Neural crest cell (in vitro differentiated cells): Measurements from ENCODE around the gene PPP4R4. TPM values are rescaled to one million over a fixed set of nuclear protein-coding genes. Genes with fewer than 3 reads are reported as not detected.
"Not testable (repeated sequence)": the region's sequence is repeated elsewhere in the genome, so short reads cannot be mapped to it uniquely, and the experiment has no call there.

Experiments
- DNase-seq: peaks from one replicate; pipeline ENCODE4 v3.0.0; 2021; ENCODE audit warnings: low read depth, mixed read lengths, low spot score
- H3K27ac Mint-ChIP-seq: one replicate; pipeline ENCODE4 v1.8.0; 2021; ENCODE audit warnings: mild to moderate bottlenecking, mixed read lengths; ENCODE audit not compliant: unreplicated experiment
- H3K27me3 Mint-ChIP-seq: 2 replicates; pipeline ENCODE4 v1.8.0; 2021; ENCODE audit warnings: low read depth, mild to moderate bottlenecking, mixed read lengths
- H3K36me3 Mint-ChIP-seq: 2 replicates; pipeline ENCODE4 v1.8.0; 2021; ENCODE audit warnings: low read depth, mild to moderate bottlenecking, mixed read lengths
- H3K4me1 Mint-ChIP-seq: 2 replicates; pipeline ENCODE4 v1.8.0; 2021; ENCODE audit warnings: mixed read lengths
- H3K4me3 Mint-ChIP-seq: one replicate; pipeline ENCODE4 v1.8.0; 2021; ENCODE audit warnings: mild to moderate bottlenecking, mixed read lengths
- H3K9me3 Mint-ChIP-seq: 2 replicates; pipeline ENCODE4 v1.8.0; 2021; ENCODE audit warnings: mixed read lengths
- CTCF ChIP-seq: fragments of 200-600 bp; sonication (generic); conservative IDR thresholded peaks from 2 replicates; pipeline ENCODE4 v1.5.0; 2021; ENCODE audit warnings: antibody characterized with exemption, mild to moderate bottlenecking
- total RNA-seq: library from RNA; stranded (reverse); gene quantifications from 2 replicates; pipeline ENCODE4 v1.2.1, GENCODE V29; 2021

Gene PPP4R4
- total RNA-seq, 1 donor from 2014 or later = 1.6 TPM

- Mint-ChIP-seq H3K9me3 (no peaks in the 10 kb centered on the region), H3K36me3 (no peaks in the 10 kb centered on the region), H3K27ac (no peak overlapping the region), H3K27me3 (peaks cover 25% of the 10 kb centered on the region), H3K4me1 (peaks cover 7% of the 10 kb centered on the region), H3K4me3 (no peak overlapping the region)
- no peak for DNase-seq
- TF ChIP-seq CTCF = no peak
These were observed 28.1 kb upstream of the PPP4R4 start for GRCh38 chr14:94145902-94146527.

DNA sequence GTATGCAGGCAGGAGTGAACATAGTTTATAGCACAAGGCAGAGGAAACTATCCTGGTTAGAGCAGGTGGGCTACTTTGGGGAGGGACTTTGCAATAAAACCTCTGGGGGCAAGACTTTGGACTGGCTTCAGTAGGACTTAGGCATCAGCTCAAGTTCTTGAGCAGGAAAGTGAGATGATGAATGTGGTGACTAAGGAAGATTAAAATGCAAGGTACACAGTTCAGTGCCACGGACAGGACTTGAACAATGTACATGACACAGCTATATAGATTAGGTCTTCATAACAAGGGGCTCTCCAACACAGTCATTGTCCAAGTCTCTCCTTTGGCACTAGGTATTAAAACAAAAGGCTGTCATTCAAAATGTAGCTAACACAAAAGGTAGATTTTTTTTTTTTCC is 21.4 kb upstream of the PPP4R4 start:
- no peak for DNase-seq
- Mint-ChIP-seq H3K27me3 (peaks cover 37% of the 10 kb centered on the region), H3K4me1 (peaks cover 3% of the 10 kb centered on the region), H3K36me3 (no peaks in the 10 kb centered on the region), H3K9me3 (peaks cover 6% of the 10 kb centered on the region), H3K4me3 (no peak overlapping the region), H3K27ac (no peak overlapping the region)
- no peak for TF ChIP-seq CTCF

DNA sequence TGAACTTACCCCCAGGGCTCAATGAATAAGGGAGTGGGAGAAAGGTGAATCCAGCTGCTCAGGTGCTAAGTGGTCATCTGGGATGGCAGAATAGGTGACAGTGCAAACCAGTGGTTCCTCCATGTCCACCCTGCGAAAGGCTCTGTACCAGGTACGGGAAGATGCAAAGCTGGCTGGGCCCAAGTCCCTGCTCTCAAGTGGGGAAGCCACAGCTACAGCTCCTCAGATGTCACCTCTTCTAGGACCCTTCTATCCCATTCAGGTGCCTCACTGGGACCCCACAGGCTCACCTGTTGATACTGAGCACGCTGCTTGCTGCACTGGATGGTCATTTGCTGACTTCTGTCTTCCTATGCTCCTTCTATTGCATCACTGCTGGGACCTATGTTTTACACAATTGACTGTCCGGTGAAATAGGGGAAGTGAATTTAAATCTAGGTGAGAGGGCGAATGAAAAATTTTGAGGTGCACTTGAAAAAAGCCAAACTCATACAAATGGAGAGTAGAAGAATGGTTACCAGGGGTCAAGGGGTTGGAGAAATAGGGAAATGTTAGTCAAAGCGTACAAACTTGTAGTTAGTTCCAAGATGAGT is 20.3 kb upstream of the PPP4R4 start:
- H3K27me3 Mint-ChIP-seq = peaks cover 30% of the 10 kb centered on the region
- DNase-seq = no peak
- H3K4me1 Mint-ChIP-seq = peaks cover 3% of the 10 kb centered on the region

GRCh38 chr14:94156143-94156542 is 18.0 kb upstream of the PPP4R4 start:
- not testable (repeated sequence) for H3K4me1 Mint-ChIP-seq, H3K4me3 Mint-ChIP-seq, DNase-seq, H3K9me3 Mint-ChIP-seq, H3K36me3 Mint-ChIP-seq, H3K27ac Mint-ChIP-seq
- H3K27me3 Mint-ChIP-seq = peaks cover 20% of the 10 kb centered on the region

More for the DNA sequence above, 20.3 kb upstream of the PPP4R4 start:
- Mint-ChIP-seq H3K27ac (no peak overlapping the region), H3K9me3 (peaks cover 6% of the 10 kb centered on the region), H3K4me3 (no peak overlapping the region), H3K36me3 (no peaks in the 10 kb centered on the region)
- TF ChIP-seq CTCF = no peak

- H3K4me3 Mint-ChIP-seq = no peak overlapping the region
- DNase-seq = no peak
- TF ChIP-seq CTCF = no peak
- no peak overlapping the region for H3K27ac Mint-ChIP-seq
- H3K4me1 Mint-ChIP-seq = peaks cover 3% of the 10 kb centered on the region
- H3K9me3 Mint-ChIP-seq = peaks cover 6% of the 10 kb centered on the region
- peaks cover 22% of the 10 kb centered on the region for H3K27me3 Mint-ChIP-seq
- H3K36me3 Mint-ChIP-seq = no peaks in the 10 kb centered on the region
These were observed 16.9 kb upstream of the PPP4R4 start for GRCh38 chr14:94157197-94157596.

DNA sequence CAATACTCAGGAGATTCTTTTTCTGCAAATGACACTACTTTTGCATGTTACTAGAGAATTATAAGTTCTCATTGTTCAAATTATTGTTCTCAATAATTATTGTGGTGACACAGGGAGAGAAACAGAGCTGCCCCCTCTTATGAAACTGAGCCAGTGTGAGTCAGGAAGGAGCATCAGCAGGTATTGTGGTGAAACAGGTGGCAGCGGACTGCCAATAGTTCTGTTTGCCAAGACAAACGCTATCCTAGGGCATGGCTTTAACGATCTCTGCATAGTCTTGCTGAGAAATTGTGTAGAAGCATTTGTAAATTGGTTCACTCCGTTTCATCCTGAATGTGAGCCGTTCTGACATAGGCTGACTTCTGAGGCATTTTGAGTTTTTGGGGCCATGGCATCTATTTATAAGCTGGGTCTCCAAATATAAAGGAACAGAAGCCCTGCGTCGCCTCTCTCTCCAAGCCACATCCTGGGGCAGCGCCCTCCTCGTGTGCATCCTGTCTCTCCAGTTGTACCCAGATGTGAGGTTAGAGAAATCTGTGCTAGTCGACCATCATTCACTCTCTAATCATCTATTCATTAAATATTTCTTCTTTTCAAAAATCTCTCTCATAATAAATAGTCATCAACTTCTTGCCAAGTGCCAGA is 15.8 kb upstream of the PPP4R4 start:
- Mint-ChIP-seq H3K4me1 (peaks cover 3% of the 10 kb centered on the region), H3K27ac (no peak overlapping the region), H3K27me3 (peaks cover 15% of the 10 kb centered on the region), H3K36me3 (no peaks in the 10 kb centered on the region), H3K9me3 (peaks cover 6% of the 10 kb centered on the region), H3K4me3 (no peak overlapping the region)
- no peak for TF ChIP-seq CTCF
- DNase-seq = no peak
